Measurements from ENCODE around the gene C3orf70.

C3orf70 gene

GRCh38 chr3:185087419-185087818 is 65.4 kb downstream of the C3orf70 start:
- Histone ChIP-seq H3K4me1 (ENCODE audit: control insufficient read depth, insufficient read depth, low read length, poor library complexity, severe bottlenecking) (peaks cover 10% of the 10 kb centered on the region), H3K36me3 (ENCODE audit: control insufficient read depth, insufficient read depth, low read length) (no peaks in the 10 kb centered on the region), H3K9me3 (ENCODE audit: control insufficient read depth, low read length) (no peaks in the 10 kb centered on the region), H3K27ac (ENCODE audit: low read depth, low read length, severe bottlenecking) (no peak overlapping the region), H3K4me3 (ENCODE audit: extremely low read depth, insufficient read depth, low read length, poor library complexity, severe bottlenecking) (no peak overlapping the region)
- 90% methylated on average over 2 of the region's 3 CpGs; no CpG with 5 or more reads in 1 of the 2 experiments for WGBS, 2 experiments (ENCODE audit: insufficient coverage in 2 of 2)

- Histone ChIP-seq H3K36me3 (ENCODE audit: control insufficient read depth, insufficient read depth, low read length) (no peaks in the 10 kb centered on the region), H3K9me3 (ENCODE audit: control insufficient read depth, low read length) (no peaks in the 10 kb centered on the region), H3K4me1 (ENCODE audit: control insufficient read depth, insufficient read depth, low read length, poor library complexity, severe bottlenecking) (peaks cover 10% of the 10 kb centered on the region), H3K4me3 (ENCODE audit: extremely low read depth, insufficient read depth, low read length, poor library complexity, severe bottlenecking) (no peak overlapping the region), H3K27ac (ENCODE audit: low read depth, low read length, severe bottlenecking) (no peak overlapping the region)
- 82 to 83% methylated on average over 3 to 5 of the region's 5 CpGs for WGBS, 2 experiments (ENCODE audit: insufficient coverage in 2 of 2)
These were observed 68.0 kb downstream of the C3orf70 start for GRCh38 chr3:185084901-185085300.

GRCh38 chr3:185084402-185084801 is 68.5 kb downstream of the C3orf70 start:
- Histone ChIP-seq H3K36me3 (ENCODE audit: control insufficient read depth, insufficient read depth, low read length) (no peaks in the 10 kb centered on the region), H3K9me3 (ENCODE audit: control insufficient read depth, low read length) (no peaks in the 10 kb centered on the region), H3K27ac (ENCODE audit: low read depth, low read length, severe bottlenecking) (no peak overlapping the region), H3K4me1 (ENCODE audit: control insufficient read depth, insufficient read depth, low read length, poor library complexity, severe bottlenecking) (peaks cover 9% of the 10 kb centered on the region), H3K4me3 (ENCODE audit: extremely low read depth, insufficient read depth, low read length, poor library complexity, severe bottlenecking) (no peak overlapping the region)
- 88 to 91% methylated on average over 3 to 4 of the region's 5 CpGs for WGBS, 2 experiments (ENCODE audit: insufficient coverage in 2 of 2)

GRCh38 chr3:185082829-185083228 is 70.0 kb downstream of the C3orf70 start:
- Histone ChIP-seq H3K27ac (ENCODE audit: low read depth, low read length, severe bottlenecking) (no peak overlapping the region), H3K4me3 (ENCODE audit: extremely low read depth, insufficient read depth, low read length, poor library complexity, severe bottlenecking) (no peak overlapping the region), H3K4me1 (ENCODE audit: control insufficient read depth, insufficient read depth, low read length, poor library complexity, severe bottlenecking) (no peaks in the 10 kb centered on the region), H3K9me3 (ENCODE audit: control insufficient read depth, low read length) (no peaks in the 10 kb centered on the region), H3K36me3 (ENCODE audit: control insufficient read depth, insufficient read depth, low read length) (no peaks in the 10 kb centered on the region)
- 87 to 93% methylated on average over 12 to 13 of the region's 14 CpGs for WGBS, 2 experiments (ENCODE audit: insufficient coverage in 2 of 2)

- H3K27ac ChIP-seq (ENCODE audit: low read depth, low read length, severe bottlenecking) = no peak overlapping the region
- H3K4me3 ChIP-seq (ENCODE audit: extremely low read depth, insufficient read depth, low read length, poor library complexity, severe bottlenecking) = no peak overlapping the region
- no peaks in the 10 kb centered on the region for H3K36me3 ChIP-seq (ENCODE audit: control insufficient read depth, insufficient read depth, low read length)
- 88 to 90% methylated on average over 3 of the region's 3 CpGs for WGBS, 2 experiments (ENCODE audit: insufficient coverage in 2 of 2)
- no peaks in the 10 kb centered on the region for H3K9me3 ChIP-seq (ENCODE audit: control insufficient read depth, low read length)
- H3K4me1 ChIP-seq (ENCODE audit: control insufficient read depth, insufficient read depth, low read length, poor library complexity, severe bottlenecking) = no peaks in the 10 kb centered on the region
These were observed 70.7 kb downstream of the C3orf70 start for GRCh38 chr3:185082149-185082548.

- Histone ChIP-seq H3K4me3 (ENCODE audit: extremely low read depth, insufficient read depth, low read length, poor library complexity, severe bottlenecking) (no peak overlapping the region), H3K36me3 (ENCODE audit: control insufficient read depth, insufficient read depth, low read length) (no peaks in the 10 kb centered on the region), H3K9me3 (ENCODE audit: control insufficient read depth, low read length) (no peaks in the 10 kb centered on the region), H3K4me1 (ENCODE audit: control insufficient read depth, insufficient read depth, low read length, poor library complexity, severe bottlenecking) (no peaks in the 10 kb centered on the region), H3K27ac (ENCODE audit: low read depth, low read length, severe bottlenecking) (no peak overlapping the region)
- WGBS, 2 experiments (ENCODE audit: insufficient coverage in 2 of 2) = 86 to 100% methylated on average over 1 of the region's 1 CpG
These were observed 71.3 kb downstream of the C3orf70 start for GRCh38 chr3:185081521-185081920.

- no peaks in the 10 kb centered on the region for H3K36me3 ChIP-seq (ENCODE audit: control insufficient read depth, insufficient read depth, low read length)
- no peaks in the 10 kb centered on the region for H3K9me3 ChIP-seq (ENCODE audit: control insufficient read depth, low read length)
- H3K4me1 ChIP-seq (ENCODE audit: control insufficient read depth, insufficient read depth, low read length, poor library complexity, severe bottlenecking) = no peaks in the 10 kb centered on the region
- H3K4me3 ChIP-seq (ENCODE audit: extremely low read depth, insufficient read depth, low read length, poor library complexity, severe bottlenecking) = no peak overlapping the region
- no peak overlapping the region for H3K27ac ChIP-seq (ENCODE audit: low read depth, low read length, severe bottlenecking)
- WGBS, 2 experiments (ENCODE audit: insufficient coverage in 2 of 2) = no CpG with 5 or more reads among the region's 1 CpG
These were observed 73.2 kb downstream of the C3orf70 start for GRCh38 chr3:185079625-185080024.

- no peak overlapping the region for H3K27ac ChIP-seq (ENCODE audit: low read depth, low read length, severe bottlenecking)
- no peaks in the 10 kb centered on the region for H3K9me3 ChIP-seq (ENCODE audit: control insufficient read depth, low read length)
- no peaks in the 10 kb centered on the region for H3K4me1 ChIP-seq (ENCODE audit: control insufficient read depth, insufficient read depth, low read length, poor library complexity, severe bottlenecking)
- H3K4me3 ChIP-seq (ENCODE audit: extremely low read depth, insufficient read depth, low read length, poor library complexity, severe bottlenecking) = no peak overlapping the region
- 87 to 95% methylated on average over 3 to 6 of the region's 8 CpGs for WGBS, 2 experiments (ENCODE audit: insufficient coverage in 2 of 2)
- H3K36me3 ChIP-seq (ENCODE audit: control insufficient read depth, insufficient read depth, low read length) = no peaks in the 10 kb centered on the region
These were observed 76.6 kb downstream of the C3orf70 start for GRCh38 chr3:185076219-185076618.

- Histone ChIP-seq H3K9me3 (ENCODE audit: control insufficient read depth, low read length) (no peaks in the 10 kb centered on the region), H3K4me3 (ENCODE audit: extremely low read depth, insufficient read depth, low read length, poor library complexity, severe bottlenecking) (no peak overlapping the region), H3K36me3 (ENCODE audit: control insufficient read depth, insufficient read depth, low read length) (no peaks in the 10 kb centered on the region), H3K27ac (ENCODE audit: low read depth, low read length, severe bottlenecking) (no peak overlapping the region), H3K4me1 (ENCODE audit: control insufficient read depth, insufficient read depth, low read length, poor library complexity, severe bottlenecking) (no peaks in the 10 kb centered on the region)
- WGBS, 2 experiments (ENCODE audit: insufficient coverage in 2 of 2) = 91 to 94% methylated on average over 13 of the region's 13 CpGs
These were observed 77.3 kb downstream of the C3orf70 start for GRCh38 chr3:185075547-185075946.

GRCh38 chr3:185071287-185071800 is 81.5 kb downstream of the C3orf70 start:
- H3K36me3 ChIP-seq (ENCODE audit: control insufficient read depth, insufficient read depth, low read length) = no peaks in the 10 kb centered on the region
- H3K27ac ChIP-seq (ENCODE audit: low read depth, low read length, severe bottlenecking) = no peak overlapping the region
- whole genome bisulfite sequencing, 2 experiments (ENCODE audit: insufficient coverage in 2 of 2) = 77 to 82% methylated on average over 7 of the region's 7 CpGs
- H3K4me3 ChIP-seq (ENCODE audit: extremely low read depth, insufficient read depth, low read length, poor library complexity, severe bottlenecking) = no peak overlapping the region
- no peaks in the 10 kb centered on the region for H3K9me3 ChIP-seq (ENCODE audit: control insufficient read depth, low read length)
- H3K4me1 ChIP-seq (ENCODE audit: control insufficient read depth, insufficient read depth, low read length, poor library complexity, severe bottlenecking) = no peaks in the 10 kb centered on the region

GRCh38 chr3:185070491-185071286 is 82.2 kb downstream of the C3orf70 start:
- no peaks in the 10 kb centered on the region for H3K36me3 ChIP-seq (ENCODE audit: control insufficient read depth, insufficient read depth, low read length)
- H3K27ac ChIP-seq (ENCODE audit: low read depth, low read length, severe bottlenecking) = no peak overlapping the region
- H3K4me3 ChIP-seq (ENCODE audit: extremely low read depth, insufficient read depth, low read length, poor library complexity, severe bottlenecking) = no peak overlapping the region
- 82 to 85% methylated on average over 18 to 21 of the region's 22 CpGs for WGBS, 2 experiments (ENCODE audit: insufficient coverage in 2 of 2)
- no peaks in the 10 kb centered on the region for H3K4me1 ChIP-seq (ENCODE audit: control insufficient read depth, insufficient read depth, low read length, poor library complexity, severe bottlenecking)
- no peaks in the 10 kb centered on the region for H3K9me3 ChIP-seq (ENCODE audit: control insufficient read depth, low read length)
